ENCODE measurements around the gene LANCL3. TPM values are rescaled to one million over a fixed set of nuclear protein-coding genes. Genes with fewer than 3 reads are reported as not detected.

LANCL3 gene
- total RNA-seq, 6 experiments from 2014 or later: 0.03 TPM; not detected in 5

DNA sequence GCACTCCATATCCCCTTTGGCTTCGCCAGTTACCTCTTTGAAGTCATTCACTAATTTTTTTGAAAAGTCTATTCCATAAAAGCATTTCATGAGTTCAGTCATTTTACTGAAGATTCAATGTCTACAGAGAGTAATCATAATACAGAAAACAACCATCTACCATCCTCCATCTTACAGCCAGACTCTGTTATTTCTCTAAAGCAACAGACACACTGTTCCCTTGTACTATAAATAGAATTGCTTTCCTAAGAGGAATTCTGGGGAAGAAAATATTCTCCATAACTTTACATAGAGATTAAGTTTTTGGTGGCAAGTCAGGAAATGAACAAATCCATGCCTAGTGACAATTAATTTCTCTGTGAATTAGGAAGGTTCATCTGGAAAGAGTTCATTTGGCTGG is 151.1 kb downstream of the LANCL3 start:
- TF ChIP-seq, protein P1, sequence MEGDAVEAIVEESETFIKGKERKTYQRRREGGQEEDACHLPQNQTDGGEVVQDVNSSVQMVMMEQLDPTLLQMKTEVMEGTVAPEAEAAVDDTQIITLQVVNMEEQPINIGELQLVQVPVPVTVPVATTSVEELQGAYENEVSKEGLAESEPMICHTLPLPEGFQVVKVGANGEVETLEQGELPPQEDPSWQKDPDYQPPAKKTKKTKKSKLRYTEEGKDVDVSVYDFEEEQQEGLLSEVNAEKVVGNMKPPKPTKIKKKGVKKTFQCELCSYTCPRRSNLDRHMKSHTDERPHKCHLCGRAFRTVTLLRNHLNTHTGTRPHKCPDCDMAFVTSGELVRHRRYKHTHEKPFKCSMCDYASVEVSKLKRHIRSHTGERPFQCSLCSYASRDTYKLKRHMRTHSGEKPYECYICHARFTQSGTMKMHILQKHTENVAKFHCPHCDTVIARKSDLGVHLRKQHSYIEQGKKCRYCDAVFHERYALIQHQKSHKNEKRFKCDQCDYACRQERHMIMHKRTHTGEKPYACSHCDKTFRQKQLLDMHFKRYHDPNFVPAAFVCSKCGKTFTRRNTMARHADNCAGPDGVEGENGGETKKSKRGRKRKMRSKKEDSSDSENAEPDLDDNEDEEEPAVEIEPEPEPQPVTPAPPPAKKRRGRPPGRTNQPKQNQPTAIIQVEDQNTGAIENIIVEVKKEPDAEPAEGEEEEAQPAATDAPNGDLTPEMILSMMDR (IDR thresholded peaks at IDR 0.05): no peak
- H3K4me1 Mint-ChIP-seq (ENCODE audit: low read depth): no peaks in the 10 kb centered on the region
- no peak overlapping the region for H3K27ac Mint-ChIP-seq
- H3K36me3 Mint-ChIP-seq (ENCODE audit: low read depth): no peaks in the 10 kb centered on the region
- H3K9me3 Mint-ChIP-seq: no peaks in the 10 kb centered on the region
- no peak overlapping the region for H3K4me3 Mint-ChIP-seq
- DNase-seq: no peak
- no peaks in the 10 kb centered on the region; the same call in 1 of the 2 replicates for H3K27me3 Mint-ChIP-seq (ENCODE audit: insufficient read depth)

DNA sequence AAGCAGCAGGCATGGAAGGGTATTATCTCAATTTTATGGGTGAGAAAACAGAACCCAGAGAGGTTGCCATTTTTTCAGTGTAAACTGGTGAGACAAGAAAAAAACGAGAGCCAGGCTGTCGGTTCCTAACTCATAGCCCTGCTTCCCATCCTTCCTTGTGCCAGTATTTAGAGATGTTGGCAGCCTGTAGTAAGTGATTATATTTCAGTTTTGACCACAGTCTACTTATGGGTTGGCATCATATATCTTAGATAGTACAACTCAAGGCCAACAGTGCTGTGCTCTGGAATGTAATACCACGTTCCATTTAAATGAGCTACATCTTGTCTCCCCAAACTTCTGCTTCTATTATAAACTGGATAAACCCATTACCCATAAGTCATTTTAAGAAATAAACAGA is 154.9 kb downstream of the LANCL3 start:
- TF ChIP-seq, protein P1 (IDR thresholded peaks at IDR 0.05): no peak
- Mint-ChIP-seq H3K36me3 (ENCODE audit: low read depth) (no peaks in the 10 kb centered on the region), H3K27ac (no peak overlapping the region), H3K27me3 (ENCODE audit: insufficient read depth) (no peaks in the 10 kb centered on the region), H3K4me3 (no peak overlapping the region), H3K9me3 (no peaks in the 10 kb centered on the region), H3K4me1 (ENCODE audit: low read depth) (no peaks in the 10 kb centered on the region)
- no peak for DNase-seq

Other genes starting within 250 kb of the LANCL3 start
- gene PRRG1, start 222.3 kb upstream of the LANCL3 start, total RNA-seq (2021; fragmentation: NEBNext Ultra II Directional; extraction: Animal tissue kit (Norgen Biotek cat#: 25700)): 10 to 100 TPM in 5 of 6 experiments, 1 to 10 TPM in 1; 9.8 to 12.9 (median 11.9) TPM
- not detected for gene XK, start 114.1 kb downstream of the LANCL3 start, total RNA-seq (2021; fragmentation: NEBNext Ultra II Directional; extraction: Animal tissue kit (Norgen Biotek cat#: 25700))
- not detected for gene CYBB, start 208.4 kb downstream of the LANCL3 start, total RNA-seq (2021; fragmentation: NEBNext Ultra II Directional; extraction: Animal tissue kit (Norgen Biotek cat#: 25700))